COR-L47 (cell line): ENCODE measurements around the gene SPATC1L.
"Not testable (repeated sequence)": the region's sequence is repeated elsewhere in the genome, so short reads cannot be mapped to it uniquely, and the experiment has no call there.

Source experiments
- DNase-seq: peaks from one replicate; lab custom pipeline; 2025; lab: John Stamatoyannopoulos, UW

The SPATC1L gene

DNA sequence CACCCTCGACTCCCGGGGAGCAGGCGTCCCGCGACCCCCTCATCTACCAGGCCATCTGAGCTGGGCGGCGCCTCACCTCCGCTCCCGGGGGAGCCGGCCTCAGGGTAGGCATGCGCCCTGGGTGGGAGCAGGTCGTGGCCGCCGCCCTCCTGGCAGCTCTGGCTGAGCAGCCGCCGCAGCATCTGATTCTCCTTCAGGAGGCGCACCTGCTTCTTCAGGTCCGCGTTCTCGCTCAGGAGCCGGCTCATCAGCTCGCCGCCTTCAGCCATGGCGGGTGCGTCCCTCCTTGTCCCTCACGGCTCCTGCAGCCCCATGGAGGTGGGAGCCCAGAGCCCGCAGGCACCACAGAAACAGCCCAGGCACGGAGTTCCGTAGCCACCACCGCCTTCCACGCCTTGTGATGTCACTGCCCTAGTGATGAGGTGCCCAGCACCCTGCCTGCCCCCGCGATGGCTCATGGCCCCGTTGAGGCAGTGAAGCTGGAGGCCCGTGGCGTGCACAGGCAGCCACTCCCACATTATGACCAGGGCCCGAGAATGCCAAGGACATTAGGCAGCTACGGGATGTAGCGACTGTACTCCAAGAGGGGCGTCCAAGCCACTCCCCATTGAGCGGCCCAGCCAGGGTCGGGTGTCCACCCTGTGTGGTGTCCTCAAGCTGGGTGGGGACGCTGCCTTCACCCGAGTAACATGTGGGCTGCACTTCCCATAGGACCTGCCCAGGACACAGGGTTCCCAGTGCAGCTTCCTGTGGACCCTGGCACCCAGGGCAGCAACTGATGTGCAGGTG lies 1.5 kb downstream of the SPATC1L start:
- DNase-seq = no peak

DNA sequence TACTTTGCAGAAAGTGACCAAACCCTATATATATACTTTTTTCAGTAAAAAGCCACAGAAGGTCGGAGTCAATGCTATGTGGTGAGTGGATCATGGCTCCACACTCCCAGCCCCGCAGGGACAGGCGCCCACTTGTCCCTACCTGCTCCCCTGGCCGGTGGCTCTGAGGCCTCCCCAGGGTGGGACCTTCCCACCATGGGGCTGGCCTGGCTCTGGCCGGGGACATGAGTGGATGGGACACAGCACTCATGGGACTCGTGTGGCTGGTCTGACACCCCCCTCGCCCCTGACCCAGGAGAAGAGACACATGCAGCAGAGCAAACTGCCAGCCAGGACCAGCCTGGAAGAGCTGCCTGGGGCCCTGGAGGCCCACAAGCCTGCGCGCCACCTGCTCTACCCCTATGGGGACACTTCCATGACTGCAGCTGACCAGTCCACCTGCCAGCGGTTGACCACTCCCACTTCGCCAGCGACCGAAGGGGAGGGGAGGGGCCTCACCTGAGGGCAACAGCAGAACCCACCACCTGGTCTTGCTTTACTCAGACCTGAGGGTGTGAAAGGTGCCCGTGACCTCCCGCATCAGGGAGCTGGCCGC lies 2.2 kb downstream of the SPATC1L start:
- no peak for DNase-seq

DNA sequence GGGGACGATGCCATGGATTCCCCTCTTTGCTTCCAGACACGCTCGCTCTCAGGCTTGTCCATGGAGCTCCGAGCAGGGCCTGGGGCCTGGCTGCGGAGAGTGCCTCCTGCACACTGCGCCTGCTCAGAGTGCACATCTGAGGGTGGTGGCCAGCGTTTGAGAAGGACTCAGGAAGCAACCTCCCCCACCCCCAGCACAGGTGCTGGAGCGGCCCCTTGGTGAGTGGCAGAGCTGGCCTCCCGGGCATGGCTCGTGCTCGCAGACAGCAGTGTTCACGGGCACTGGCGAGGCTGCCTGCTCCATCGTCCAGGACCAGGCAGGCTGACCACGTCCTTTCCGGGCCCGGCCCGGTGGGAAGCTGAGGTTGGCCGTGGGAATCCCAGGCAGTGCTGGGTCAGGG lies 2.8 kb downstream of the SPATC1L start:
- no peak for DNase-seq

DNA sequence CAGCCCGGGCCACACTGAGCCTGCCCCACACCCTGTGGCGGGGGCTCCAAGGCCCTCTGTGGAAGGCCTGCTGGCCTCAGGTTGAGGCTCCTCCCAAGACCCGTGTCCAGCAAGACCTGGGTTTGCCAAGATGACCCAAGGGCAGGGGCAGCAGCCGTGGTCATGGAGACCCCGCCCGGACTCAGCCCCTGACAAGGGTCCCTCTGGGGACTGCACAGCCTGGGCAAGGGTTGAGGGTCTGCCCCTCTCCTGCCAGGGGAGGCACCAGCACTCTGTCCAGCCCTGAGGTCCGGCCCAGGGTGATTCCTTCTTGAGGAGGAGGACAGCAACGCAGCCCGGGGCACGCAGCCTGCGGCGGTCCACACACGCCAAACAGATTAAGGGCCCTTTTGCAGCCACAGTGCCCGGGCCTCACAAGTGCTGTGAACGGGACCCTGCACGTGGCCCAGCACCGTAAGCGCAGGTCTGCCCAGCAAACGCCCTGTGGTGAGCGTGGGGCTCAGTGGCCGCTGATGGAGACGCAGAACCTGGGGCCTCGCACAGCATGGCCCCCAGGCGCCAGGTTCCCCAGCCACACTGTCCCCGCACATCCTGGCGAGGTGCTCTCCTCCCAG lies 3.4 kb downstream of the SPATC1L start:
- DNase-seq = no peak

DNA sequence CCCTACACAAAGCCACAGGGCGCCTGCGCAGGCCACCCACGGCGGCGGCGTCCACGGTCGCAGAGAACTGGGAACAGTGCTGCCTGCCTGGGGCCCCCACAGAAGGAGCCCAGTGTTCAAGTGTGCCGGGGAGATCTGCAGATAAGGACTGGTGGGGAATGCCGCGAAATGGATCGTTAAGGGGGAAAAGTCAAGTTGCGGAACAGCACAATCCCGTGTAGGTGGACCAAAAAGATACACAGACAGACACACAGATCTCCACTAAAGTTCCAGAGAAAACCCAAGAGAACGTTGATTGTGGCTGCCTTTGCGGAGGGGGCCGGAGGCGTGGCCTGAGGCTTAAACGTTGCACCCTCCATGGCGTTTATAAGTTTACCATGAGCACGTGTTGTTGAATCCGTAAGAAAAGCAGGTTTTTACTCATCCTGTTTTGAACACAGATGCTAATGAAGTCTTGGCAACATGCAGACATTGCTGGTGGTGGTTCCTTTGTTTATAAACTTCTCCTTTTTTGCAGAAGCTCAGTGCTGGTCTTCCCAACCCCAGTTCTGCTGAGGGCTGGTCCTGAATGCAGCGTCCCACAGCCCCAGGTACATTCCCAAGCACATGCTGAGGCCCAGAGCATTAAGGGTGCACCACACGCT lies 4.1 kb downstream of the SPATC1L start:
- no peak for DNase-seq

GRCh38 chr21:46179708-46180078 lies 4.6 kb downstream of the SPATC1L start:
- no peak for DNase-seq

DNA sequence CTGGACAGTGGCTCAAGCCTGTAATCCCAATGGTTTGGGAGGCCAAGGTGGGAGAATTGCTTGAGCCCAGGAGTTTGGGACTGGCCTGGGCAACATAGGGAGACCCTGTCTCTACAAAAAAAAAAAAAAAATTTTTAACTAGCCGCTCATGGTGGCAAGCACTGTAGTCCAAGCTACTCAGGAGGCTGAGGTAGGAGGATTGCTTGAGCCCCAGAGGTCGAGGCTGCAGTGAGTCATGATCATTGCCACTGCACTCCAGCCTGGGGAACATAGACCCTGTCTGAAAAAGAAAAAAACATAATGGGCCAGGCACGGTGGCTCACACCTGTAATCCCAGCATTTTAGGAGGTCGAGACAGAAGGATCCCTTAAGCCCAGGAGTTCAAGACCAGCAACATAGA lies 5.3 kb downstream of the SPATC1L start:
- no peak for DNase-seq

- DNase-seq = not testable (repeated sequence)
These were observed 7.7 kb downstream of the SPATC1L start for GRCh38 chr21:46176443-46177129.

GRCh38 chr21:46173573-46173972 lies 10.7 kb downstream of the SPATC1L start:
- no peak for DNase-seq

- no peak for DNase-seq
These were observed 11.3 kb downstream of the SPATC1L start for GRCh38 chr21:46172863-46173528.

- no peak for DNase-seq
These were observed 12.0 kb downstream of the SPATC1L start for GRCh38 chr21:46171996-46172862.

GRCh38 chr21:46171585-46171984 lies 12.7 kb downstream of the SPATC1L start:
- DNase-seq = no peak

DNA sequence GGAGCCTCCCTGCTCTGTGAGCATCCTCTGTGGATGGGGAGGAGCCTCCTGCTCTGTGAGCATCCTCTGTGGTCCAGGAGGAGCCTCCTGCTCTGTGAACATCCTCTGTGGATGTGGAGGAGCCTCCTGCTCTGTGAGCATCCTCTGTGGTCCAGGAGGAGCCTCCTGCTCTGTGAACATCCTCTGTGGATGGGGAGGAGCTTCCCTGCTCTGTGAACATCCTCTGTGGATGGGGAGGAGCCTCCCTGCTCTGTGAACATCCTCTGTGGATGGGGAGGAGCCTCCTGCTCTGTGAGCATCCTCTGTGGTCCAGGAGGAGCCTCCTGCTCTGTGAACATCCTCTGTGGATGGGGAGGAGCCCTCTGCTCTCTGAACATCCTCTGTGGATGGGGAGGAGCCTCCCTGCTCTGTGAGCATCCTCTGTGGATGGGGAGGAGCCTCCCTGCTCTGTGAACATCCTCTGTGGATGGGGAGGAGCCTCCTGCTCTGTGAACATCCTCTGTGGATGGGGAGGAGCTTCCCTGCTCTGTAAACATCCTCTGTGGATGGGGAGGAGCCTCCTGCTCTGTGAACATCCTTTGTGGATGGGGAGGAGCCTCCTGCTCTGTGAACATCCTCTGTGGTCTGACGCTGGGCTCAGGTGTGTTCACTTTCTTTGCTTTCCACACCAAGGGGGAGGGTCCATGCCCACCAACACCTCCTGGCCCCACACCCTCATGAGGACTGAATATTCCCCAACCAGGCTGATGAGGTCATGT lies 13.6 kb downstream of the SPATC1L start:
- not testable (repeated sequence) for DNase-seq

DNA sequence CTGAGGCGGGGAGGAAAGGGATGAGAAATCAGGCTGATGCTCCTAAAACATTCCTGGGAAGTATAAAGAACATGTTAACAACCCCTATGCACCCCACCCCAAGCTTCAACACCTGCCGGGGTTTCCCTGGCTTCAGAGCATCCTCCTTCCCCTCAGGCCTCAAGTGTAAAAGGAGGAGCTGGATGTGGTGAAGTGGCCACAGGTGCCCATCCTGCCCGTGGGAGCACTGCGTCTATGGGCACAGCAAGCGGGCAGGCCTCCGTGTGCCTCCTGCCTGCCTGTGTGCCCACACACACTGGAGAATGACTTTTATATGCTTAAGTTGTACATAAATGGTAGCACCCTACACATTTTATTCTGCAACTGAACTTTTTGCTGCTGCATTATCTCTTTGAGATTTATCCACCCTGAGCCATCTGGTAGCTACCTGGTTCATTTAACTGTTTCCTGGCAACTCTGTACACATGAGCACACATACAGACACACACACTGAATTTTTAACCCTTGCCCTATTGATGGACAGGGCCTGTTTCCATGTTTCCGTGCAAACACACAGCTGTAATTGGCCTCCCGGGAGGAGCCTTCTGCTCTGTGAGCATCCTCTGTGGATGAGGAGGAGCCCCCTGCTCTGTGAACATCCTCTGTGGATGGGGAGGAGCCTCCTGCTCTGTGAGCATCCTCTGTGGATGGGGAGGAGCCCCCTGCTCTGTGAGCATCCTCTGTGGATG lies 15.4 kb downstream of the SPATC1L start:
- no peak for DNase-seq

DNA sequence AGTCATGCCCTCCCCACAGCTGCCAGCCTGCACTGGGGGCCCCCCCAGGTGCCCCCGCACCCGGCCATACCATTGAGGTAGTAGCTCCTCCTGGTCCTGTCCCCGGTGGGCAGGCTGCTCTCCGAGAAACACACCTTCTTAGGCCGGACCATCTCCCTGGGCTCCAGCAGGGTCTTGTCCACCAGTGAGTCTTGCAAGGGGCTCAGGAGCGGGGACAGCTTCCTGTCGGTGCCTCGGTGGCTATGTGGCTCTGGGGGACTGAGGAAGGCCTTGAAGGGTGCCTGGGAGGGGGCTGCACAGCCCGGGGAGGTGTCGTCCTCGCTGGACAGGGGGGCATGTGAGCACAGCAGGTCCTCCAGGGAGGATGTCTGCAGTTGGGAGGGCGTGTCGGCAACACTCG lies 16.0 kb downstream of the SPATC1L start:
- no peak for DNase-seq

- DNase-seq = no peak
These were observed 19.2 kb downstream of the SPATC1L start for GRCh38 chr21:46165098-46165497.

DNA sequence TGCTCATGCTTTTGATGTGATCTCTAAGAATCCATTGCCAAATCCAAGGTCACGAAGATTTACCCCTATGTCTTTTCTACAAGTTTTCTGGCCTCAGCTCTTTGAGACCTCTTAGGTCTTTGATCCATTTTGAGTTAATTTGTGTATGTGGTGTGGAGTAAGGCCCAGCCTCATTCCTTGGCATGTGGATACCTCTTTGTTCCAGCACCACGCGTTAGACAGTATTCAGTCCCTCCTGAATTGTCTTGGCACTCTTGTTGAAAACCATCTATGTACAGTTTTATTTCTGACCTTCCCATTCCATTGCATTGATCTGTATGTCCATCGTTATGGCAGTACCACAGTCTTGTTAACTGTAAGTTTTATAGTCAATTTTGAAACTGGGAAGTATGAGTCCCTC lies 20.9 kb downstream of the SPATC1L start:
- DNase-seq = no peak

DNA sequence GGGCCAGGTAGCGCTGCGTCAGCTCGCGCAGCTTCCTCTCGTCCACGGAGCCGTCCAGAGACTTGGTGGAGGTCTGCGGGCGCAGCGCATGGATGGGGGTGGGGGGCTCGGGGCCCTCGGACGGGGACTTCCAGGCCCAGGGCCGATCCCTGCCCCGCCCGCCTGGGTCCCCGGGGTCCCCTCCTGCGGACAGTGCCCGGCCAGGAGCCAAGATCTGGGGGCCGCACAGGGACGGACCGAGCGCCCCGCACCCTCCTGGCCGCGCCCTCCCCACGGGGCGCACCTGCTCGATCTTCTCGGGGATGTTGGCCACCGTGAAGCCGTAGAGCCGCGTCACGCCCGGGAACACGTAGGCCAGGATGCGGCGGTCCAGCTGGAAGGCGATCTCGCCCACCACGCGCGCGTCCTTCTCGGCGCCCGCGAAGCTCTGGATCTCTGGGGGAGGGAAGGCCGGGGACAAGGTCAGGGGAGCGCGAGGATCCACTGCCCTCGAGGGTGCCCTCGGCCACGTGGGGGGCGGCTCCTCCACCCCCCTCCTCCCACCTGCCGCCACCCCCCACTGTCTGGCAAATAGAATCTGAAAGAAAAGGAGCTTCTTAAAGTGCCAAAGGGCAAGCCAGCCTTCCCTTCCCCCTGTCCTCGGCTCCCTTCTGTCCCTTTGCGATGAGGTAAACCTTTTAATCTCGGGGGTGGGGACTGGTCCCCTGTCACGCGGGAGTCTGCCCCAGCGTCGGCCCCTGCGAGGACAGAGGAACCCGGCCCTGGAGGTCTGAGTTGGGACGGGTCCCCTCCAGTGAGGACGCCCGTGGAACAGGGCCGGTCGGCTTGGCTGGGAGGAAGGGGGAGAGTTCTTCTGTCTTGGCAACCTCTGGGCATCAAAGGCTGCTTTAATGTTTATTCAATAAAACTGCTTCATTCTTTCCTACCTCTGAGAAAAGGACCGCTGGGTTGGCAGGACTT lies 22.3 kb downstream of the SPATC1L start:
- no peak for DNase-seq
